ENCODE measurements around the gene RCOR2. TPM values are rescaled to one million over a fixed set of nuclear protein-coding genes. Genes with fewer than 3 reads are reported as not detected.

The RCOR2 gene
- total RNA-seq, 1 experiment from 2014 or later, result 77.4 TPM

DNA sequence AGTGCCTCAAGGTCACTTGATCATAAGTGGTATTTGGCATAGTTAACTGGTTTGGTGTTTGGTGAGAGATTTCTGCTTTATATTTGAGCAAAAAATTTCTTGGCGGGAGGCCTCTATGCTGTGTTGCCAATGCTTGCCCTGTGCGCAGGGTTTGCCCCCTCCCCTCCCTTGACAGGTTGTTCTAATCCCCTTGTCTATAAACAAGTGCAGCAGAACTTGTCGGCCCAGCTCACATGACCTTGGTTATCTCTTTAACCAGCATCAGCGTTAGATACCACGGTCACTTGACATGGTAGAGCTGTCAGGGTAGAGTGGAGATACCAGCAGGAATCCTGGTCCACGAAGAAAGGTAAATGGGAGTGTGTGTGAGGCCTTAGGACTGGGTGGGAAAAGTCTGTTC lies 42.5 kb downstream of the RCOR2 start:
- Mint-ChIP-seq H3K36me3 (peaks cover 5% of the 10 kb centered on the region; the same call in 1 of the 2 replicates), H3K4me3 (no peak overlapping the region), H3K4me1 (peaks cover 51% of the 10 kb centered on the region), H3K9me3 (no peaks in the 10 kb centered on the region), H3K27me3 (ENCODE audit: low read depth) (no peaks in the 10 kb centered on the region; the same call in 1 of the 2 replicates), H3K27ac (no peak overlapping the region; the same call in 1 of the 2 replicates)
- ChIA-PET POLR2A (no interaction called here), CTCF (interaction anchor here (0.6 to 1.2 kb wide), 4 partner anchors 32 to 121 kb away, joined by 3 to 4 read pairs (median 3); no protein-coding TSS in a partner anchor)
- ATAC-seq, result no peak
- DNase-seq (ENCODE audit: low spot score), result no peak
- TF ChIP-seq, protein P1, sequence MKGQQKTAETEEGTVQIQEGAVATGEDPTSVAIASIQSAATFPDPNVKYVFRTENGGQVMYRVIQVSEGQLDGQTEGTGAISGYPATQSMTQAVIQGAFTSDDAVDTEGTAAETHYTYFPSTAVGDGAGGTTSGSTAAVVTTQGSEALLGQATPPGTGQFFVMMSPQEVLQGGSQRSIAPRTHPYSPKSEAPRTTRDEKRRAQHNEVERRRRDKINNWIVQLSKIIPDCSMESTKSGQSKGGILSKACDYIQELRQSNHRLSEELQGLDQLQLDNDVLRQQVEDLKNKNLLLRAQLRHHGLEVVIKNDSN (CRISPR knock-in tag; IDR thresholded peaks at IDR 0.05), result no peak
- TF ChIP-seq, protein P2, sequence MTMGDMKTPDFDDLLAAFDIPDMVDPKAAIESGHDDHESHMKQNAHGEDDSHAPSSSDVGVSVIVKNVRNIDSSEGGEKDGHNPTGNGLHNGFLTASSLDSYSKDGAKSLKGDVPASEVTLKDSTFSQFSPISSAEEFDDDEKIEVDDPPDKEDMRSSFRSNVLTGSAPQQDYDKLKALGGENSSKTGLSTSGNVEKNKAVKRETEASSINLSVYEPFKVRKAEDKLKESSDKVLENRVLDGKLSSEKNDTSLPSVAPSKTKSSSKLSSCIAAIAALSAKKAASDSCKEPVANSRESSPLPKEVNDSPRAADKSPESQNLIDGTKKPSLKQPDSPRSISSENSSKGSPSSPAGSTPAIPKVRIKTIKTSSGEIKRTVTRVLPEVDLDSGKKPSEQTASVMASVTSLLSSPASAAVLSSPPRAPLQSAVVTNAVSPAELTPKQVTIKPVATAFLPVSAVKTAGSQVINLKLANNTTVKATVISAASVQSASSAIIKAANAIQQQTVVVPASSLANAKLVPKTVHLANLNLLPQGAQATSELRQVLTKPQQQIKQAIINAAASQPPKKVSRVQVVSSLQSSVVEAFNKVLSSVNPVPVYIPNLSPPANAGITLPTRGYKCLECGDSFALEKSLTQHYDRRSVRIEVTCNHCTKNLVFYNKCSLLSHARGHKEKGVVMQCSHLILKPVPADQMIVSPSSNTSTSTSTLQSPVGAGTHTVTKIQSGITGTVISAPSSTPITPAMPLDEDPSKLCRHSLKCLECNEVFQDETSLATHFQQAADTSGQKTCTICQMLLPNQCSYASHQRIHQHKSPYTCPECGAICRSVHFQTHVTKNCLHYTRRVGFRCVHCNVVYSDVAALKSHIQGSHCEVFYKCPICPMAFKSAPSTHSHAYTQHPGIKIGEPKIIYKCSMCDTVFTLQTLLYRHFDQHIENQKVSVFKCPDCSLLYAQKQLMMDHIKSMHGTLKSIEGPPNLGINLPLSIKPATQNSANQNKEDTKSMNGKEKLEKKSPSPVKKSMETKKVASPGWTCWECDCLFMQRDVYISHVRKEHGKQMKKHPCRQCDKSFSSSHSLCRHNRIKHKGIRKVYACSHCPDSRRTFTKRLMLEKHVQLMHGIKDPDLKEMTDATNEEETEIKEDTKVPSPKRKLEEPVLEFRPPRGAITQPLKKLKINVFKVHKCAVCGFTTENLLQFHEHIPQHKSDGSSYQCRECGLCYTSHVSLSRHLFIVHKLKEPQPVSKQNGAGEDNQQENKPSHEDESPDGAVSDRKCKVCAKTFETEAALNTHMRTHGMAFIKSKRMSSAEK (CRISPR knock-in tag; IDR thresholded peaks at IDR 0.05; ENCODE audit: borderline replicate concordance), result no peak
- TF ChIP-seq, protein P3, sequence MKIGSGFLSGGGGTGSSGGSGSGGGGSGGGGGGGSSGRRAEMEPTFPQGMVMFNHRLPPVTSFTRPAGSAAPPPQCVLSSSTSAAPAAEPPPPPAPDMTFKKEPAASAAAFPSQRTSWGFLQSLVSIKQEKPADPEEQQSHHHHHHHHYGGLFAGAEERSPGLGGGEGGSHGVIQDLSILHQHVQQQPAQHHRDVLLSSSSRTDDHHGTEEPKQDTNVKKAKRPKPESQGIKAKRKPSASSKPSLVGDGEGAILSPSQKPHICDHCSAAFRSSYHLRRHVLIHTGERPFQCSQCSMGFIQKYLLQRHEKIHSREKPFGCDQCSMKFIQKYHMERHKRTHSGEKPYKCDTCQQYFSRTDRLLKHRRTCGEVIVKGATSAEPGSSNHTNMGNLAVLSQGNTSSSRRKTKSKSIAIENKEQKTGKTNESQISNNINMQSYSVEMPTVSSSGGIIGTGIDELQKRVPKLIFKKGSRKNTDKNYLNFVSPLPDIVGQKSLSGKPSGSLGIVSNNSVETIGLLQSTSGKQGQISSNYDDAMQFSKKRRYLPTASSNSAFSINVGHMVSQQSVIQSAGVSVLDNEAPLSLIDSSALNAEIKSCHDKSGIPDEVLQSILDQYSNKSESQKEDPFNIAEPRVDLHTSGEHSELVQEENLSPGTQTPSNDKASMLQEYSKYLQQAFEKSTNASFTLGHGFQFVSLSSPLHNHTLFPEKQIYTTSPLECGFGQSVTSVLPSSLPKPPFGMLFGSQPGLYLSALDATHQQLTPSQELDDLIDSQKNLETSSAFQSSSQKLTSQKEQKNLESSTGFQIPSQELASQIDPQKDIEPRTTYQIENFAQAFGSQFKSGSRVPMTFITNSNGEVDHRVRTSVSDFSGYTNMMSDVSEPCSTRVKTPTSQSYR (CRISPR knock-in tag; IDR thresholded peaks at IDR 0.05), result no peak
- TF ChIP-seq HMGA2 (CRISPR knock-in tag; IDR thresholded peaks at IDR 0.05), result no peak
- TF ChIP-seq GTF2I (CRISPR knock-in tag; conservative IDR thresholded peaks at IDR 0.05), result no peak
- no peak for TF ChIP-seq RORB (CRISPR knock-in tag; IDR thresholded peaks at IDR 0.05)
- TF ChIP-seq TCF7 (CRISPR knock-in tag; IDR thresholded peaks at IDR 0.05; ENCODE audit: low read depth), result no peak
- no peak for TF ChIP-seq FOXP1 (CRISPR knock-in tag; IDR thresholded peaks at IDR 0.05; ENCODE audit: borderline replicate concordance)
- no peak for TF ChIP-seq SMAD3 (CRISPR knock-in tag; IDR thresholded peaks at IDR 0.05; ENCODE audit: borderline replicate concordance)
- TF ChIP-seq MYBL2 (CRISPR knock-in tag; IDR thresholded peaks at IDR 0.05), result no peak
- TF ChIP-seq, protein P4, sequence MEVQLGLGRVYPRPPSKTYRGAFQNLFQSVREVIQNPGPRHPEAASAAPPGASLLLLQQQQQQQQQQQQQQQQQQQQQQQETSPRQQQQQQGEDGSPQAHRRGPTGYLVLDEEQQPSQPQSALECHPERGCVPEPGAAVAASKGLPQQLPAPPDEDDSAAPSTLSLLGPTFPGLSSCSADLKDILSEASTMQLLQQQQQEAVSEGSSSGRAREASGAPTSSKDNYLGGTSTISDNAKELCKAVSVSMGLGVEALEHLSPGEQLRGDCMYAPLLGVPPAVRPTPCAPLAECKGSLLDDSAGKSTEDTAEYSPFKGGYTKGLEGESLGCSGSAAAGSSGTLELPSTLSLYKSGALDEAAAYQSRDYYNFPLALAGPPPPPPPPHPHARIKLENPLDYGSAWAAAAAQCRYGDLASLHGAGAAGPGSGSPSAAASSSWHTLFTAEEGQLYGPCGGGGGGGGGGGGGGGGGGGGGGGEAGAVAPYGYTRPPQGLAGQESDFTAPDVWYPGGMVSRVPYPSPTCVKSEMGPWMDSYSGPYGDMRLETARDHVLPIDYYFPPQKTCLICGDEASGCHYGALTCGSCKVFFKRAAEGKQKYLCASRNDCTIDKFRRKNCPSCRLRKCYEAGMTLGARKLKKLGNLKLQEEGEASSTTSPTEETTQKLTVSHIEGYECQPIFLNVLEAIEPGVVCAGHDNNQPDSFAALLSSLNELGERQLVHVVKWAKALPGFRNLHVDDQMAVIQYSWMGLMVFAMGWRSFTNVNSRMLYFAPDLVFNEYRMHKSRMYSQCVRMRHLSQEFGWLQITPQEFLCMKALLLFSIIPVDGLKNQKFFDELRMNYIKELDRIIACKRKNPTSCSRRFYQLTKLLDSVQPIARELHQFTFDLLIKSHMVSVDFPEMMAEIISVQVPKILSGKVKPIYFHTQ (CRISPR knock-in tag; IDR thresholded peaks at IDR 0.05), result no peak
- no peak for TF ChIP-seq TEAD4 (CRISPR knock-in tag; IDR thresholded peaks at IDR 0.05)

DNA sequence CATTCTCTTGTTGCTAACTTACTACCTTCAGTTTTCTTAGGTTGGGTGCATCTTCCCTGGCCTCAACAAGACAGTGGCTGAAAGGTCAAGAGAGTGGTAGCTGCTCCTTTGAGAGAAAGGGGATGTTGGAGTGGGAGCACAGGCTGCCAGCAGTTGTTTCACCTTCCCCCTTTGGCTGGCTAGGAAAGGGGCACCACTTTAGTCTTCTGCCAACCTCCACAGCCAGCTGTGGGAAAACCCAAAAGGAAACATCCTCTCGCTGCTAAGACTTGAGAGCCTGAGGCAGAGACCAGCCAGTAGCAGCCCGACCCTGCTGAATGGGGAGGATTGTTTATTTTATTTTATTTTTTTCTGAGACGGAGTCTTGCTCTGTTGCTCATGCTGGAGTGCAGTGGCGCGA lies 43.7 kb downstream of the RCOR2 start:
- no peak overlapping the region for H3K4me3 Mint-ChIP-seq
- DNase-seq (ENCODE audit: low spot score) (no peak), ATAC-seq (no peak)
- POLR2A ChIA-PET, result interaction anchor here (0.6 kb wide), 1 partner anchor 1137 kb away, joined by 3 read pairs; no protein-coding TSS in a partner anchor
- peaks cover 53% of the 10 kb centered on the region for H3K4me1 Mint-ChIP-seq
- no peaks in the 10 kb centered on the region; the same call in 1 of the 2 replicates for H3K27me3 Mint-ChIP-seq (ENCODE audit: low read depth)
- no peaks in the 10 kb centered on the region for H3K9me3 Mint-ChIP-seq
- CTCF ChIA-PET, result interaction anchor here (0.7 to 2.6 kb wide), 4 partner anchors 34 to 61 kb away, joined by 3 to 16 read pairs (median 6); partner anchors contain the start of gene RCOR2
- peak overlapping the region; percentile 80; the same call in 1 of the 2 replicates for H3K27ac Mint-ChIP-seq
- H3K36me3 Mint-ChIP-seq, result 0 out of 2 replicates have a peak, but pooled peaks cover 5% of the 10 kb centered on the region
- TF ChIP-seq, protein P5, sequence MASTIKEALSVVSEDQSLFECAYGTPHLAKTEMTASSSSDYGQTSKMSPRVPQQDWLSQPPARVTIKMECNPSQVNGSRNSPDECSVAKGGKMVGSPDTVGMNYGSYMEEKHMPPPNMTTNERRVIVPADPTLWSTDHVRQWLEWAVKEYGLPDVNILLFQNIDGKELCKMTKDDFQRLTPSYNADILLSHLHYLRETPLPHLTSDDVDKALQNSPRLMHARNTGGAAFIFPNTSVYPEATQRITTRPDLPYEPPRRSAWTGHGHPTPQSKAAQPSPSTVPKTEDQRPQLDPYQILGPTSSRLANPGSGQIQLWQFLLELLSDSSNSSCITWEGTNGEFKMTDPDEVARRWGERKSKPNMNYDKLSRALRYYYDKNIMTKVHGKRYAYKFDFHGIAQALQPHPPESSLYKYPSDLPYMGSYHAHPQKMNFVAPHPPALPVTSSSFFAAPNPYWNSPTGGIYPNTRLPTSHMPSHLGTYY (CRISPR knock-in tag; IDR thresholded peaks at IDR 0.05), result no peak
- TF ChIP-seq IRF2 (CRISPR knock-in tag; IDR thresholded peaks at IDR 0.05; ENCODE audit: borderline replicate concordance, low read depth), result no peak
- no peak for TF ChIP-seq ZNF671 (CRISPR knock-in tag; IDR thresholded peaks at IDR 0.05)
- TF ChIP-seq, protein P6, sequence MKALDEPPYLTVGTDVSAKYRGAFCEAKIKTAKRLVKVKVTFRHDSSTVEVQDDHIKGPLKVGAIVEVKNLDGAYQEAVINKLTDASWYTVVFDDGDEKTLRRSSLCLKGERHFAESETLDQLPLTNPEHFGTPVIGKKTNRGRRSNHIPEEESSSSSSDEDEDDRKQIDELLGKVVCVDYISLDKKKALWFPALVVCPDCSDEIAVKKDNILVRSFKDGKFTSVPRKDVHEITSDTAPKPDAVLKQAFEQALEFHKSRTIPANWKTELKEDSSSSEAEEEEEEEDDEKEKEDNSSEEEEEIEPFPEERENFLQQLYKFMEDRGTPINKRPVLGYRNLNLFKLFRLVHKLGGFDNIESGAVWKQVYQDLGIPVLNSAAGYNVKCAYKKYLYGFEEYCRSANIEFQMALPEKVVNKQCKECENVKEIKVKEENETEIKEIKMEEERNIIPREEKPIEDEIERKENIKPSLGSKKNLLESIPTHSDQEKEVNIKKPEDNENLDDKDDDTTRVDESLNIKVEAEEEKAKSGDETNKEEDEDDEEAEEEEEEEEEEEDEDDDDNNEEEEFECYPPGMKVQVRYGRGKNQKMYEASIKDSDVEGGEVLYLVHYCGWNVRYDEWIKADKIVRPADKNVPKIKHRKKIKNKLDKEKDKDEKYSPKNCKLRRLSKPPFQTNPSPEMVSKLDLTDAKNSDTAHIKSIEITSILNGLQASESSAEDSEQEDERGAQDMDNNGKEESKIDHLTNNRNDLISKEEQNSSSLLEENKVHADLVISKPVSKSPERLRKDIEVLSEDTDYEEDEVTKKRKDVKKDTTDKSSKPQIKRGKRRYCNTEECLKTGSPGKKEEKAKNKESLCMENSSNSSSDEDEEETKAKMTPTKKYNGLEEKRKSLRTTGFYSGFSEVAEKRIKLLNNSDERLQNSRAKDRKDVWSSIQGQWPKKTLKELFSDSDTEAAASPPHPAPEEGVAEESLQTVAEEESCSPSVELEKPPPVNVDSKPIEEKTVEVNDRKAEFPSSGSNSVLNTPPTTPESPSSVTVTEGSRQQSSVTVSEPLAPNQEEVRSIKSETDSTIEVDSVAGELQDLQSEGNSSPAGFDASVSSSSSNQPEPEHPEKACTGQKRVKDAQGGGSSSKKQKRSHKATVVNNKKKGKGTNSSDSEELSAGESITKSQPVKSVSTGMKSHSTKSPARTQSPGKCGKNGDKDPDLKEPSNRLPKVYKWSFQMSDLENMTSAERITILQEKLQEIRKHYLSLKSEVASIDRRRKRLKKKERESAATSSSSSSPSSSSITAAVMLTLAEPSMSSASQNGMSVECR (CRISPR knock-in tag; IDR thresholded peaks at IDR 0.05; ENCODE audit: borderline replicate concordance), result no peak
- TF ChIP-seq, protein P7, sequence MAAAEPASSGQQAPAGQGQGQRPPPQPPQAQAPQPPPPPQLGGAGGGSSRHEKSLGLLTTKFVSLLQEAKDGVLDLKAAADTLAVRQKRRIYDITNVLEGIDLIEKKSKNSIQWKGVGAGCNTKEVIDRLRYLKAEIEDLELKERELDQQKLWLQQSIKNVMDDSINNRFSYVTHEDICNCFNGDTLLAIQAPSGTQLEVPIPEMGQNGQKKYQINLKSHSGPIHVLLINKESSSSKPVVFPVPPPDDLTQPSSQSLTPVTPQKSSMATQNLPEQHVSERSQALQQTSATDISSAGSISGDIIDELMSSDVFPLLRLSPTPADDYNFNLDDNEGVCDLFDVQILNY (CRISPR knock-in tag; IDR thresholded peaks at IDR 0.05), result no peak
